GM12865 (cell line): Measurements from ENCODE around the gene DPP6.
A peak's percentile ranks its signal among the peaks of the same experiment; 100 is the strongest.

Source experiments
- DNase-seq: peaks from one replicate; pipeline ENCODE4 v3.0.0; 2010; ENCODE audit warnings: low read depth
- H3K4me3 ChIP-seq: 2 replicates; pipeline ENCODE4 v1.5.1; 2011; ENCODE audit warnings: mild to moderate bottlenecking, low read depth, low read length, control low read depth
- CTCF ChIP-seq: IDR thresholded peaks from 2 replicates; pipeline ENCODE4 v1.5.1; 2011; ENCODE audit warnings: low read length, control low read depth, low read depth, inconsistent platforms; ENCODE audit not compliant: insufficient read depth; ENCODE audit errors: missing control alignments

DPP6 gene

GRCh38 chr7:154409703-154410311, 357.6 kb downstream of the DPP6 start:
- peak; percentile 6 for DNase-seq
- TF ChIP-seq CTCF, result no peak
- no peak overlapping the region for H3K4me3 ChIP-seq

GRCh38 chr7:154412105-154412504, 359.9 kb downstream of the DPP6 start:
- DNase-seq, result no peak
- no peak for TF ChIP-seq CTCF
- no peak overlapping the region for H3K4me3 ChIP-seq

- no peak for TF ChIP-seq CTCF
- no peak for DNase-seq
- H3K4me3 ChIP-seq, result no peak overlapping the region
Observed at GRCh38 chr7:154415709-154416399, 363.7 kb downstream of the DPP6 start.

- H3K4me3 ChIP-seq, result no peak overlapping the region
- no peak for DNase-seq
- no peak for TF ChIP-seq CTCF
Observed at GRCh38 chr7:154416714-154417113, 364.5 kb downstream of the DPP6 start.

- DNase-seq, result no peak
- H3K4me3 ChIP-seq, result no peak overlapping the region
- no peak for TF ChIP-seq CTCF
Observed at GRCh38 chr7:154419344-154419743, 367.1 kb downstream of the DPP6 start.

- no peak overlapping the region for H3K4me3 ChIP-seq
- no peak for DNase-seq
- no peak for TF ChIP-seq CTCF
Observed at GRCh38 chr7:154423231-154423630, 371.0 kb downstream of the DPP6 start.

GRCh38 chr7:154424350-154424749, 372.2 kb downstream of the DPP6 start:
- no peak for TF ChIP-seq CTCF
- DNase-seq, result no peak
- no peak overlapping the region for H3K4me3 ChIP-seq
